IMR-90 (cell line): ENCODE measurements around the gene GJE1. TPM values are rescaled to one million over a fixed set of nuclear protein-coding genes. Genes with fewer than 3 reads are reported as not detected.
A peak's percentile ranks its signal among the peaks of the same experiment; 100 is the strongest.

Source experiments
- ATAC-seq: fragments of 200-7000 bp; cut with Tn5 transposase; 2 replicates; pipeline ENCODE4 v1.9.1; 2020; ENCODE audit warnings: low read depth, mild to moderate bottlenecking, moderate library complexity
- BruUV-seq: library from RNA; stranded (reverse); fragments of 400-500 nt; replicated peaks from 2 replicates; lab custom pipeline; 2021; lab: Mats Ljungman, UMichigan
- CTCF ChIA-PET: fragments of 300-600 bp; formaldehyde crosslinking; extraction: SDS; loops from one replicate; lab custom pipeline; 2021; ENCODE audit warnings: antibody characterized with exemption; lab: Yijun Ruan, JAX
- POLR2A ChIA-PET: fragments of 300-600 bp; sonication (Branson Sonifier 250); formaldehyde crosslinking; loops from one replicate; lab custom pipeline; 2022; ENCODE audit warnings: antibody characterized with exemption; ENCODE audit not compliant: unreplicated experiment; lab: Charles Lee
- DNase-seq: peaks from one replicate; pipeline ENCODE4 v3.0.0; 2013
- H2AFZ ChIP-seq: replicated peaks from 2 replicates; pipeline ENCODE3; 2013; ENCODE audit warnings: low read length, mild to moderate bottlenecking; ENCODE audit not compliant: poor library complexity
- H2AK5ac ChIP-seq: 2 replicates; pipeline ENCODE4 v1.6.1; 2013; ENCODE audit warnings: low read depth, low read length, inconsistent platforms
- H2AK9ac ChIP-seq: replicated peaks from 2 replicates; pipeline ENCODE3; 2013; ENCODE audit warnings: mild to moderate bottlenecking, low read depth, low read length, moderate library complexity; ENCODE audit not compliant: poor library complexity
- H2BK120ac ChIP-seq: 2 replicates; pipeline ENCODE4 v1.6.1; 2013; ENCODE audit warnings: low read depth, low read length, inconsistent platforms
- H2BK15ac ChIP-seq: 3 replicates; pipeline ENCODE4 v1.6.1; 2013; ENCODE audit warnings: low read depth, low read length, inconsistent platforms
- H2BK20ac ChIP-seq: 2 replicates; pipeline ENCODE4 v1.6.1; 2013; ENCODE audit warnings: low read depth, mild to moderate bottlenecking, inconsistent platforms, low read length, moderate library complexity
- H2BK5ac ChIP-seq: 2 replicates; pipeline ENCODE4 v1.6.1; 2013; ENCODE audit warnings: mild to moderate bottlenecking, low read depth, low read length, inconsistent platforms; ENCODE audit not compliant: poor library complexity, severe bottlenecking
- H3K14ac ChIP-seq: replicated peaks from 2 replicates; pipeline ENCODE4 v1.6.1; 2013; ENCODE audit warnings: low read depth, low read length, inconsistent platforms
- H3K18ac ChIP-seq: 2 replicates; pipeline ENCODE4 v1.6.1; 2013; ENCODE audit warnings: low read depth, low read length, control low read depth
- H3K23ac ChIP-seq: 2 replicates; pipeline ENCODE4 v1.6.1; 2013; ENCODE audit warnings: low read depth, low read length, inconsistent platforms
- H3K27ac ChIP-seq: 2 replicates; pipeline ENCODE4 v1.5.1; 2013; ENCODE audit warnings: mild to moderate bottlenecking, control low read depth, low read length; ENCODE audit not compliant: insufficient read depth
- H3K27me3 ChIP-seq: 2 replicates; pipeline ENCODE4 v1.6.1; 2013; ENCODE audit warnings: low read length; ENCODE audit not compliant: control insufficient read depth, insufficient read depth
- H3K36me3 ChIP-seq: 2 replicates; pipeline ENCODE4 v1.6.1; 2013; ENCODE audit warnings: low read length, mixed read lengths; ENCODE audit not compliant: control insufficient read depth, insufficient read depth
- H3K4ac ChIP-seq: 2 replicates; pipeline ENCODE4 v1.6.1; 2013; ENCODE audit warnings: low read depth, low read length, inconsistent platforms
- H3K4me1 ChIP-seq: 2 replicates; pipeline ENCODE4 v1.6.1; 2013; ENCODE audit warnings: low read length, mixed read lengths; ENCODE audit not compliant: control insufficient read depth, insufficient read depth
- H3K4me2 ChIP-seq: 2 replicates; pipeline ENCODE4 v1.6.1; 2013; ENCODE audit warnings: low read depth, mild to moderate bottlenecking, control low read depth, low read length, moderate library complexity
- H3K4me3 ChIP-seq: 2 replicates; pipeline ENCODE4 v1.5.1; 2013; ENCODE audit warnings: low read depth, mild to moderate bottlenecking, control low read depth, low read length, moderate library complexity; ENCODE audit not compliant: insufficient read depth
- H3K56ac ChIP-seq: 2 replicates; pipeline ENCODE4 v1.6.1; 2013; ENCODE audit warnings: low read length, inconsistent platforms; ENCODE audit not compliant: insufficient read depth; ENCODE audit errors: extremely low read depth
- H3K79me1 ChIP-seq, 2 experiments: 2 replicates each; pipeline ENCODE4 v1.6.1; 2013; ENCODE audit warnings: low read length in 2 of 2, inconsistent platforms in 1 of 2, low read depth in 1 of 2
- H3K9ac ChIP-seq: 2 replicates; pipeline ENCODE4 v1.6.1; 2013; ENCODE audit warnings: low read depth, low read length, control low read depth
- H3K9me1 ChIP-seq: 2 replicates; pipeline ENCODE4 v1.6.1; 2013; ENCODE audit warnings: low read length, inconsistent platforms; ENCODE audit not compliant: insufficient read depth
- H3K9me3 ChIP-seq: 2 replicates; pipeline ENCODE4 v1.6.1; 2013; ENCODE audit warnings: low read length; ENCODE audit not compliant: control insufficient read depth, insufficient read depth
- H4K20me1 ChIP-seq: 2 replicates; pipeline ENCODE4 v1.6.1; 2013; ENCODE audit warnings: low read length, inconsistent platforms; ENCODE audit not compliant: insufficient read depth
- H4K5ac ChIP-seq: 2 replicates; pipeline ENCODE4 v1.6.1; 2013; ENCODE audit warnings: mild to moderate bottlenecking, low read depth, low read length, control low read depth
- H4K8ac ChIP-seq, 2 experiments: 2 replicates each; pipeline ENCODE4 v1.6.1; 2013; ENCODE audit warnings: low read depth in 2 of 2, low read length in 2 of 2, control low read depth in 1 of 2, inconsistent platforms in 1 of 2
- H4K91ac ChIP-seq: 2 replicates; pipeline ENCODE4 v1.6.1; 2013; ENCODE audit warnings: low read depth, low read length, inconsistent platforms; ENCODE audit not compliant: insufficient read depth
- BHLHE40 ChIP-seq: fragments of 150-350 bp; IDR thresholded peaks from 2 replicates; pipeline ENCODE4 v1.6.1; 2016; ENCODE audit warnings: mild to moderate bottlenecking, low read depth, low read length
- CEBPB ChIP-seq: IDR thresholded peaks from 2 replicates; pipeline ENCODE4 v1.6.1; 2012; ENCODE audit warnings: low read depth, low read length, improper control_type of control experiment
- CHD1 ChIP-seq: IDR thresholded peaks from 2 replicates; pipeline ENCODE4 v1.6.1; 2012; ENCODE audit warnings: low read depth, low read length, improper control_type of control experiment
- CTCF ChIP-seq: conservative IDR thresholded peaks from 2 replicates; pipeline ENCODE4 v1.5.1; 2012; ENCODE audit warnings: mild to moderate bottlenecking, low read depth, low read length, improper control_type of control experiment
- ELK1 ChIP-seq: fragments of 150-350 bp; IDR thresholded peaks from 2 replicates; pipeline ENCODE4 v1.6.1; 2016; ENCODE audit warnings: low read depth, mild to moderate bottlenecking, low read length, moderate library complexity, borderline replicate concordance
- FOS ChIP-seq: fragments of 150-350 bp; IDR thresholded peaks from 2 replicates; pipeline ENCODE4 v1.6.1; 2016; ENCODE audit warnings: low read depth, low read length
- MAFK ChIP-seq: IDR thresholded peaks from 2 replicates; pipeline ENCODE4 v1.6.1; 2012; ENCODE audit warnings: low read depth, low read length, improper control_type of control experiment
- MAZ ChIP-seq: IDR thresholded peaks from 2 replicates; pipeline ENCODE4 v1.6.1; 2012; ENCODE audit warnings: low read depth, mild to moderate bottlenecking, low read length, improper control_type of control experiment, moderate library complexity, borderline replicate concordance
- MXI1 ChIP-seq: IDR thresholded peaks from 2 replicates; pipeline ENCODE4 v1.6.1; 2012; ENCODE audit warnings: low read depth, mild to moderate bottlenecking, low read length, moderate library complexity, borderline replicate concordance
- NFE2L2 ChIP-seq: fragments of 150-350 bp; IDR thresholded peaks from 2 replicates; pipeline ENCODE4 v1.6.1; 2016; ENCODE audit warnings: low read depth, mild to moderate bottlenecking, low read length
- POLR2A ChIP-seq: IDR thresholded peaks from 2 replicates; pipeline ENCODE4 v1.6.1; 2012; ENCODE audit warnings: mild to moderate bottlenecking, low read depth, low read length
- RAD21 ChIP-seq: IDR thresholded peaks from 2 replicates; pipeline ENCODE4 v1.6.1; 2012; ENCODE audit warnings: low read length, improper control_type of control experiment
- RCOR1 ChIP-seq: IDR thresholded peaks from 2 replicates; pipeline ENCODE4 v1.6.1; 2012; ENCODE audit warnings: mild to moderate bottlenecking, low read length, improper control_type of control experiment; ENCODE audit not compliant: insufficient replicate concordance
- RFX5 ChIP-seq: IDR thresholded peaks from 2 replicates; pipeline ENCODE4 v1.8.0; 2012; ENCODE audit warnings: low read depth, mild to moderate bottlenecking, low read length, moderate library complexity
- SMC3 ChIP-seq: fragments of 150-350 bp; IDR thresholded peaks from 2 replicates; pipeline ENCODE4 v1.6.1; 2016; ENCODE audit warnings: low read depth, mild to moderate bottlenecking, antibody characterized with exemption, low read length, moderate library complexity
- USF2 ChIP-seq: fragments of 150-350 bp; IDR thresholded peaks from 2 replicates; pipeline ENCODE4 v1.6.1; 2017; ENCODE audit warnings: mild to moderate bottlenecking, antibody characterized with exemption, low read length, low read depth
- WGBS, 2 experiments: methylation state at CpG; one replicate each; pipeline versions ENCODE4 v1.1.5 to v1.1.7; 2013; ENCODE audit warnings: missing lambda C conversion rate in 2 of 2; ENCODE audit not compliant: insufficient read length in 1 of 2; ENCODE audit errors: extremely low coverage in 2 of 2; 5-methylcytosine and 5-hydroxymethylcytosine counted together
- dilution Hi-C: fragments of 300-500 bp; cut with HindIII; formaldehyde crosslinking; loops from one replicate; pipeline ENCODE4 v1.14.3; 2018; ENCODE audit warnings: low sequenced_read_pairs; ENCODE audit not compliant: unreplicated experiment
- in situ Hi-C: fragments of 300-500 bp; cut with MboI; formaldehyde crosslinking; loops from 3 replicates; pipeline ENCODE4 v1.14.3; 2019; ENCODE audit warnings: low sequenced_read_pairs, inconsistent platforms, mixed read lengths
- intact Hi-C: fragments of 100-400 bp; cut with micrococcal nuclease; formaldehyde crosslinking; loops from 2 replicates; pipeline ENCODE4 v1.10.0; 2022
- polyA plus RNA-seq, 3 experiments: library from polyadenylated mRNA; depleted of rRNA; stranded (reverse); fragments of >200 nt; gene quantifications; 2 replicates each; pipeline ENCODE4 v1.2.3, GENCODE V29; 2012; ENCODE audit warnings: low replicate concordance in 1 of 3
- total RNA-seq: library from RNA; depleted of rRNA; stranded (reverse); fragments of >200 nt; gene quantifications from 2 replicates; pipeline ENCODE4 v1.2.3, GENCODE V29; 2012

GJE1 gene
- total and polyA plus RNA-seq, 2 of the 4 experiments (the other 2 are of a cell fraction) = not detected

- no peaks in the 10 kb centered on the region for H3K79me1 ChIP-seq
- H2AFZ ChIP-seq = peak overlapping the region; percentile 40
- 90% methylated on average over 2 of the region's 2 CpGs; no CpG with 5 or more reads in 1 of the 2 experiments for WGBS, 2 experiments
- ChIA-PET POLR2A (no interaction called here), CTCF (no interaction called here)
- H3K4me2 ChIP-seq = no peak overlapping the region
- H3K36me3 ChIP-seq = no peaks in the 10 kb centered on the region
- no peak overlapping the region for H2BK20ac ChIP-seq
- dilution Hi-C loops = no loop called here
- no peaks in the 10 kb centered on the region for H3K4me1 ChIP-seq
- BruUV-seq = no TSS peak
- no peak overlapping the region for H3K56ac ChIP-seq
- no peak overlapping the region for H3K9ac ChIP-seq
- DNase-seq (peak; percentile 23), ATAC-seq (no peak; the same call in 1 of the 2 replicates)
- no peak overlapping the region for H3K4me3 ChIP-seq
- no peak overlapping the region for H2AK5ac ChIP-seq
- H3K14ac ChIP-seq = no peak overlapping the region
- TF ChIP-seq CTCF (no peak), POLR2A (no peak), RAD21 (no peak), ELK1 (no peak), BHLHE40 (no peak), NFE2L2 (no peak), MXI1 (no peak), CHD1 (no peak), MAFK (no peak), SMC3 (no peak), MAZ (no peak), RCOR1 (no peak), CEBPB (no peak), FOS (no peak), RFX5 (no peak), USF2 (no peak)
- H3K4ac ChIP-seq = no peak overlapping the region
- H3K18ac ChIP-seq = no peak overlapping the region
- intact Hi-C loops = no loop called here
- H3K9me1 ChIP-seq = no peaks in the 10 kb centered on the region
- in situ Hi-C loops = loop anchor here (10.0 kb wide), 1 partner anchor 444 kb away; no protein-coding TSS in a partner anchor
- H4K91ac ChIP-seq = no peak overlapping the region
- no peak overlapping the region for H2AK9ac ChIP-seq
- H3K9me3 ChIP-seq = no peaks in the 10 kb centered on the region
- H3K23ac ChIP-seq = no peak overlapping the region
- H2BK15ac ChIP-seq = no peak overlapping the region
- no peaks in the 10 kb centered on the region for H4K20me1 ChIP-seq
- H2BK120ac ChIP-seq = no peak overlapping the region
- no peak overlapping the region for H4K8ac ChIP-seq
- peaks cover 2% of the 10 kb centered on the region; the same call in 1 of the 2 replicates for H3K27me3 ChIP-seq
- no peak overlapping the region for H4K5ac ChIP-seq
- no peak overlapping the region for H3K27ac ChIP-seq
- no peak overlapping the region for H2BK5ac ChIP-seq
Observed at GRCh38 chr6:142118925-142119324, 13.8 kb upstream of the GJE1 start.
